Spleen (tissue), 7 donors: Measurements from ENCODE around the gene RAPGEF6.
A peak's percentile ranks its signal among the peaks of the same experiment; 100 is the strongest.

Experiments
- POLR2A ChIP-seq, 3 donors: fragments of 450-650 bp; IDR thresholded peaks; one replicate each; pipeline ENCODE4 v1.5.1; 2017; ENCODE audit warnings: antibody characterized with exemption in 3 of 3, mild to moderate bottlenecking in 1 of 3
- POLR2AphosphoS5 ChIP-seq, 3 donors: sonication (generic); formaldehyde crosslinking; IDR thresholded peaks; one replicate each; pipeline ENCODE4 v1.5.1; 2017; ENCODE audit warnings: antibody characterized with exemption in 3 of 3
- TF ChIP-seq, protein P1 (sequence below), 11 experiments: fragments of 200-600 bp in 7 of 11; fragments of 450-650 bp in 4 of 11; sonication (generic) in 4 of 11; IDR thresholded peaks in 8 of 11; conservative IDR thresholded peaks in 3 of 11; 1 replicate in 7 of 11; 2 replicates in 4 of 11; pipeline versions ENCODE4 v1.4.0 to v1.8.0; 2016 to 2021; ENCODE audit warnings: antibody characterized with exemption in 11 of 11, inconsistent platforms in 4 of 11, mild to moderate bottlenecking in 1 of 11
- donor health status: DM: no; HTN: no; CAD: no; lungs with moderate emphysema.
- donor health status: DM: no; HTN: no; CAD: no.
- donor health status: DM: no; HTN: no; CAD: no.

DNA sequence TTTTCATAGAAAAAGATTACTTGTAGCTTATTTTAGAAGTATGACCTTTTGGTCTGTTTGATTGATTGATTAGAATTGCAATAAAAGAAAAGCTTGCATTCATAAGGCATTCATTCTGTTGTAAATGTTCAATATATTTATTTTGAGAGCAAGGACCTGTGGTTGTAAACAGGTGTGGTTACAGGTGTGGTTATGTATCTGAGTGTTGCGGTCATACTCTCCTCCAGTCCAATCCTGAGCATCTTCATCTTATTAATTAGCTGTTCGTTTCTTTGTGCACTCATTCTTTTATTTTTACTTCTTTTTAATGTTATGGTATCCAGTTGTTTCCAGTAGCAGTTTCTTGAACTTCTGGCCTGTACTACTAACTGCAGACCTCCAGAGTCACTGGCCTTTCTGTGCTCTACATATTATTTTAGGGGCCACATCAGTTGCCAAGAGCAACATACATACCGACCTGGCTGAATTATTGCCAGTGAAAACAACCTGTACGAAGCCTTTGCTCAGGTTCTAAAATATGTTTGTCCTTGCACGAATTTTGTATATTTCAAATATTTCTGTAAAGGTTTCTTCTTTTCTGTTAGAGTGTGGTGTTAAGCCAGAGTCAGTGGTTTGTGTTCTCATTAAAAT lies 242.4 kb downstream of the RAPGEF6 start:
- TF ChIP-seq, protein P1, sequence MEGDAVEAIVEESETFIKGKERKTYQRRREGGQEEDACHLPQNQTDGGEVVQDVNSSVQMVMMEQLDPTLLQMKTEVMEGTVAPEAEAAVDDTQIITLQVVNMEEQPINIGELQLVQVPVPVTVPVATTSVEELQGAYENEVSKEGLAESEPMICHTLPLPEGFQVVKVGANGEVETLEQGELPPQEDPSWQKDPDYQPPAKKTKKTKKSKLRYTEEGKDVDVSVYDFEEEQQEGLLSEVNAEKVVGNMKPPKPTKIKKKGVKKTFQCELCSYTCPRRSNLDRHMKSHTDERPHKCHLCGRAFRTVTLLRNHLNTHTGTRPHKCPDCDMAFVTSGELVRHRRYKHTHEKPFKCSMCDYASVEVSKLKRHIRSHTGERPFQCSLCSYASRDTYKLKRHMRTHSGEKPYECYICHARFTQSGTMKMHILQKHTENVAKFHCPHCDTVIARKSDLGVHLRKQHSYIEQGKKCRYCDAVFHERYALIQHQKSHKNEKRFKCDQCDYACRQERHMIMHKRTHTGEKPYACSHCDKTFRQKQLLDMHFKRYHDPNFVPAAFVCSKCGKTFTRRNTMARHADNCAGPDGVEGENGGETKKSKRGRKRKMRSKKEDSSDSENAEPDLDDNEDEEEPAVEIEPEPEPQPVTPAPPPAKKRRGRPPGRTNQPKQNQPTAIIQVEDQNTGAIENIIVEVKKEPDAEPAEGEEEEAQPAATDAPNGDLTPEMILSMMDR (IDR thresholded peaks at IDR 0.05 in 8 of 11, conservative IDR thresholded peaks at IDR 0.05 in 3 of 11): no peak
- TF ChIP-seq POLR2A (IDR thresholded peaks at IDR 0.05) (no peak), POLR2AphosphoS5 (IDR thresholded peaks at IDR 0.05) (peak in 1 of 3 donors; percentile 9)
